ENCODE results near the gene SOCS3. TPM values are rescaled to one million over a fixed set of nuclear protein-coding genes. Genes with fewer than 3 reads are reported as not detected.

Gene SOCS3
- total and polyA plus RNA-seq, 2 experiments from 2014 or later: 33.3 to 59.0 TPM

- Histone ChIP-seq H3K4me3 (no peak overlapping the region), H3K9me3 (ENCODE audit: low read depth) (no peaks in the 10 kb centered on the region), H3K4me1 (ENCODE audit: low read depth) (peaks cover 9% of the 10 kb centered on the region), H3K36me3 (no peaks in the 10 kb centered on the region), H3K27me3 (no peaks in the 10 kb centered on the region), H3K27ac (no peak overlapping the region)
- DNase-seq (ENCODE audit: low read depth in 1 of 2, low spot score in 1 of 2): no peak
- TF ChIP-seq, protein P1, sequence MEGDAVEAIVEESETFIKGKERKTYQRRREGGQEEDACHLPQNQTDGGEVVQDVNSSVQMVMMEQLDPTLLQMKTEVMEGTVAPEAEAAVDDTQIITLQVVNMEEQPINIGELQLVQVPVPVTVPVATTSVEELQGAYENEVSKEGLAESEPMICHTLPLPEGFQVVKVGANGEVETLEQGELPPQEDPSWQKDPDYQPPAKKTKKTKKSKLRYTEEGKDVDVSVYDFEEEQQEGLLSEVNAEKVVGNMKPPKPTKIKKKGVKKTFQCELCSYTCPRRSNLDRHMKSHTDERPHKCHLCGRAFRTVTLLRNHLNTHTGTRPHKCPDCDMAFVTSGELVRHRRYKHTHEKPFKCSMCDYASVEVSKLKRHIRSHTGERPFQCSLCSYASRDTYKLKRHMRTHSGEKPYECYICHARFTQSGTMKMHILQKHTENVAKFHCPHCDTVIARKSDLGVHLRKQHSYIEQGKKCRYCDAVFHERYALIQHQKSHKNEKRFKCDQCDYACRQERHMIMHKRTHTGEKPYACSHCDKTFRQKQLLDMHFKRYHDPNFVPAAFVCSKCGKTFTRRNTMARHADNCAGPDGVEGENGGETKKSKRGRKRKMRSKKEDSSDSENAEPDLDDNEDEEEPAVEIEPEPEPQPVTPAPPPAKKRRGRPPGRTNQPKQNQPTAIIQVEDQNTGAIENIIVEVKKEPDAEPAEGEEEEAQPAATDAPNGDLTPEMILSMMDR (IDR thresholded peaks at IDR 0.05; ENCODE audit: low read depth, low read length): no peak
Measured at GRCh38 chr17:78381601-78382232, 21.8 kb upstream of the SOCS3 start.

DNA sequence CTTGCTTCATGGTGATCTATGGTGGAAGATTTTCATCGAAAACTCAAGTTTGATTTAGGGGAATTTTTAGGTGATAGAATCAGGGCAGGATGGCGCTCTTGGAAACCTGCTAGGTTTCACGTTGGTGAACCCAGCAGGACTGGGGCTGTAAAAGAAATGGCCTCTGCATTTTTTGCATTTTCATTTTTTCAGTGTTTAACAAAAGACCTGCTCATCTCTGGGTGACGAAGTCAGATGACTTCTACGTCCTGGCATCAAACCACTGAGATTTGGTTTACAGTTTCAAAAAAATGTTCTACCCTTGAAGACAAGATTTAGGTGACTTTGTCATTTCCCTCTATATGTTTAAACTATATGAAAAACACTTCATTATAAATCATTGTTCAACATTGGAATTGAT lies 20.5 kb upstream of the SOCS3 start:
- no peak overlapping the region for H3K27ac ChIP-seq
- no peak for DNase-seq (ENCODE audit: low read depth in 1 of 2, low spot score in 1 of 2)
- no peaks in the 10 kb centered on the region for H3K9me3 ChIP-seq (ENCODE audit: low read depth)
- no peak overlapping the region for H3K4me3 ChIP-seq
- TF ChIP-seq, protein P1 (IDR thresholded peaks at IDR 0.05; ENCODE audit: low read depth, low read length): no peak
- peaks cover 9% of the 10 kb centered on the region for H3K4me1 ChIP-seq (ENCODE audit: low read depth)
- no peaks in the 10 kb centered on the region for H3K27me3 ChIP-seq
- no peaks in the 10 kb centered on the region for H3K36me3 ChIP-seq

- Histone ChIP-seq H3K27ac (peak overlapping the region; percentile 82), H3K4me1 (ENCODE audit: low read depth) (peaks cover 21% of the 10 kb centered on the region), H3K4me3 (peak overlapping the region; percentile 98), H3K27me3 (no peaks in the 10 kb centered on the region), H3K36me3 (no peaks in the 10 kb centered on the region), H3K9me3 (ENCODE audit: low read depth) (no peaks in the 10 kb centered on the region)
- DNase-seq (ENCODE audit: low read depth in 1 of 2, low spot score in 1 of 2): peak in 1 of 2 donors; percentile 83
- TF ChIP-seq, protein P1 (IDR thresholded peaks at IDR 0.05; ENCODE audit: low read depth, low read length): no peak
Measured at GRCh38 chr17:78379131-78379491, 19.2 kb upstream of the SOCS3 start.

DNA sequence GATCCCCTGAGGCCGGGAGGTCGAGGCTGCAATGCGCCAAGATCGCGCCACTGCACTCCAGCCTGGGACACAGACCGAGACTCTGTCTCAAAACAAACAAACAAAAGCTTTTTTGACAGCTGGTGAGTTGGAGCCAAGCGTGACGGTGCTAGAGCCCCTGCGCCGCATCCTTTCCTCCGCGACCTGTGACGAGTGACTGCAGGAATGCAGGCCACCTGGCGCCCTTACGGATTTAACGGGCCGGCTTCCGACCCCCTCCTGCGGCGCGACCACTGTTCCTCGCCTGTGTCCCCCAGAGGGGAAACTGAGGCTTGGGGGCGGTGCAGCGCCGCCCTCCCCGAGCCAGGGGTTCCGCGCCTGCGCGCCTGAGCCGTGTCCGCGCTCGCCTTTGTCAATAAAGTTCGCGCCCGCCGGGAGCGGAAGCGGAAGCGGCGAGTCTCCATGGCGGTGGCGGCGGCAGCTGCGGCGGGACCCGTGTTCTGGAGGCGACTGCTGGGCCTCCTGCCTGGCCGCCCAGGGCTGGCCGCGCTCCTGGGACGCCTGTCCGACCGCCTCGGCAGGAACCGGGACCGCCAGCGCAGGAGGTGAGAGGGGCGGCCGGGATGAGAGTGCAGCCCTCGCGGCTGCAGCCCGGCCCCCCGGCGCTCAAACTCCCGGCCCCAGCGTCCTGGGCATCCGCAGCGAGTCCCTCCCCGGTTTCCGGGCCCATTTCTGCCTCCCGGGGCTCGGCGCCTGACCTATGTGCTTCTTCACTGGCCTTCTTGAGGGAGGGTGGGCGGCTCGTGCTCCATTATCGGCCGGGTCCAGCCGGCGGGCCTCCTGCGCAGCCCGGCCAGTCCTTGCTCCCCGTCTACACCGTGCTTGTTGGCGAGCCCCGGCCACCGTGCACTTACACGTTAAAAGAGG lies 18.6 kb upstream of the SOCS3 start, which contains the start of gene PGS1:
Gene PGS1, plus strand, starts transcription at position 425 of the 906 bp plus-strand sequence. Its CDS starts 17 bp downstream, at position 442.
- H3K36me3 ChIP-seq: no peaks in the 10 kb centered on the region
- peak within 1 kb of the TSS; percentile 98 for H3K4me3 ChIP-seq
- H3K9me3 ChIP-seq (ENCODE audit: low read depth): no peaks in the 10 kb centered on the region
- TF ChIP-seq, protein P1 (IDR thresholded peaks at IDR 0.05; ENCODE audit: low read depth, low read length): no peak
- H3K4me1 ChIP-seq (ENCODE audit: low read depth): peaks cover 22% of the 10 kb centered on the region
- H3K27ac ChIP-seq: peak within 1 kb of the TSS; percentile 82
- DNase-seq (ENCODE audit: low read depth in 1 of 2, low spot score in 1 of 2): peak; percentile 80 to 84
- H3K27me3 ChIP-seq: no peaks in the 10 kb centered on the region

- TF ChIP-seq, protein P1 (IDR thresholded peaks at IDR 0.05; ENCODE audit: low read depth, low read length): no peak
- H3K4me1 ChIP-seq (ENCODE audit: low read depth): peaks cover 22% of the 10 kb centered on the region
- no peak for DNase-seq (ENCODE audit: low read depth in 1 of 2, low spot score in 1 of 2)
- H3K4me3 ChIP-seq: no peak overlapping the region
- no peaks in the 10 kb centered on the region for H3K9me3 ChIP-seq (ENCODE audit: low read depth)
- H3K27me3 ChIP-seq: no peaks in the 10 kb centered on the region
- H3K36me3 ChIP-seq: no peaks in the 10 kb centered on the region
- H3K27ac ChIP-seq: no peak overlapping the region
Measured at GRCh38 chr17:78377858-78378224, 18.0 kb upstream of the SOCS3 start.
